HG03064 (cell line): Measurements from ENCODE around the gene JAML.

Experiments used
- ATAC-seq: cut with Tn5 transposase; IDR thresholded peaks from one replicate; pipeline ENCODE4 v1.9.1; 2021; ENCODE audit warnings: low read depth; ENCODE audit not compliant: unreplicated experiment

JAML gene

GRCh38 chr11:118240999-118241763 is 16.4 kb upstream of the JAML start:
- ATAC-seq, result peak; percentile 79

GRCh38 chr11:118239509-118240205 is 14.8 kb upstream of the JAML start:
- ATAC-seq, result no peak

GRCh38 chr11:118238929-118239328 is 14.1 kb upstream of the JAML start:
- ATAC-seq, result no peak

- no peak for ATAC-seq
Measured at GRCh38 chr11:118238421-118238820, 13.6 kb upstream of the JAML start.

- no peak for ATAC-seq
Measured at GRCh38 chr11:118236170-118236569, 11.4 kb upstream of the JAML start.

GRCh38 chr11:118234833-118235232 is 10.0 kb upstream of the JAML start:
- no peak for ATAC-seq

GRCh38 chr11:118233850-118234249 is 9.0 kb upstream of the JAML start:
- no peak for ATAC-seq

- no peak for ATAC-seq
Measured at GRCh38 chr11:118233377-118233776, 8.6 kb upstream of the JAML start.

GRCh38 chr11:118232659-118233058 is 7.8 kb upstream of the JAML start:
- ATAC-seq, result no peak

- no peak for ATAC-seq
Measured at GRCh38 chr11:118231461-118231860, 6.7 kb upstream of the JAML start.

GRCh38 chr11:118230088-118230487 is 5.3 kb upstream of the JAML start:
- ATAC-seq, result no peak

GRCh38 chr11:118229274-118229847 is 4.5 kb upstream of the JAML start:
- no peak for ATAC-seq

- ATAC-seq, result peak; percentile 46
Measured at GRCh38 chr11:118227865-118228785, 3.3 kb upstream of the JAML start.

- ATAC-seq, result no peak
Measured at GRCh38 chr11:118226781-118227180, 2.0 kb upstream of the JAML start.

GRCh38 chr11:118226296-118226695 is 1.5 kb upstream of the JAML start:
- ATAC-seq, result no peak

GRCh38 chr11:118223992-118224391 is 819 bp downstream of the JAML start:
- ATAC-seq, result no peak

- ATAC-seq, result no peak
Measured at GRCh38 chr11:118223570-118223969, 1.2 kb downstream of the JAML start.

- no peak for ATAC-seq
Measured at GRCh38 chr11:118222437-118222836, 2.4 kb downstream of the JAML start.

- no peak for ATAC-seq
Measured at GRCh38 chr11:118221419-118221818, 3.4 kb downstream of the JAML start.

- no peak for ATAC-seq
Measured at GRCh38 chr11:118219732-118220131, 5.1 kb downstream of the JAML start.

- ATAC-seq, result no peak
Measured at GRCh38 chr11:118219244-118219643, 5.6 kb downstream of the JAML start.
